Pons (tissue), 1 donor: ENCODE measurements around the gene RASL10B.
"Not testable (repeated sequence)": the region's sequence is repeated elsewhere in the genome, so short reads cannot be mapped to it uniquely, and the experiment has no call there.

Experiments used
- DNase-seq: peaks from one replicate; pipeline ENCODE4 v3.0.0-alpha.2; 2016; ENCODE audit warnings: low spot score

Gene RASL10B

GRCh38 chr17:35742896-35743477, 11.5 kb downstream of the RASL10B start:
- no peak for DNase-seq

- DNase-seq, result no peak
These were observed 12.3 kb downstream of the RASL10B start for GRCh38 chr17:35743626-35744328.

- no peak for DNase-seq
These were observed 13.4 kb downstream of the RASL10B start for GRCh38 chr17:35744830-35745229.

- no peak for DNase-seq
These were observed 13.8 kb downstream of the RASL10B start for GRCh38 chr17:35745246-35745645.

- no peak for DNase-seq
These were observed 14.4 kb downstream of the RASL10B start for GRCh38 chr17:35745749-35746320.

GRCh38 chr17:35747540-35748017, 16.1 kb downstream of the RASL10B start:
- DNase-seq, result peak; percentile 63

- DNase-seq, result no peak
These were observed 17.0 kb downstream of the RASL10B start for GRCh38 chr17:35748341-35748841.

- DNase-seq, result no peak
These were observed 17.5 kb downstream of the RASL10B start for GRCh38 chr17:35748979-35749378.

GRCh38 chr17:35749560-35750412, 18.3 kb downstream of the RASL10B start:
- DNase-seq, result no peak

GRCh38 chr17:35750526-35751395, 19.3 kb downstream of the RASL10B start:
- no peak for DNase-seq

GRCh38 chr17:35751541-35751940, 20.1 kb downstream of the RASL10B start:
- not testable (repeated sequence) for DNase-seq

GRCh38 chr17:35752471-35752870, 21.0 kb downstream of the RASL10B start:
- DNase-seq, result no peak

GRCh38 chr17:35752945-35753764, 21.7 kb downstream of the RASL10B start, which contains the start of gene GAS2L2:
TSS of gene GAS2L2 (minus strand) at chr17:35753239. CDS start at chr17:35752850, 389 bp downstream.
- no peak for DNase-seq

GRCh38 chr17:35757243-35757642, 25.8 kb downstream of the RASL10B start:
- no peak for DNase-seq

GRCh38 chr17:35760587-35760986, 29.1 kb downstream of the RASL10B start, which contains the start of gene C17orf50:
TSS of gene C17orf50 (plus strand) at chr17:35760887. CDS start at chr17:35760942, 55 bp downstream.
- DNase-seq, result no peak

- DNase-seq, result no peak
These were observed 30.2 kb downstream of the RASL10B start for GRCh38 chr17:35761601-35762000.

- DNase-seq, result no peak
These were observed 32.3 kb downstream of the RASL10B start for GRCh38 chr17:35763767-35764122.

- peak; percentile 67 for DNase-seq
These were observed 32.9 kb downstream of the RASL10B start for GRCh38 chr17:35764123-35764991.

- no peak for DNase-seq
These were observed 33.8 kb downstream of the RASL10B start for GRCh38 chr17:35765086-35765710.
